Globus pallidus (tissue), 1 donor: Measurements from ENCODE around the gene FNDC11.

ENCODE experiments used
- DNase-seq: peaks from one replicate; pipeline ENCODE4 v3.0.0-alpha.2; 2015; ENCODE audit warnings: low spot score

The FNDC11 gene

DNA sequence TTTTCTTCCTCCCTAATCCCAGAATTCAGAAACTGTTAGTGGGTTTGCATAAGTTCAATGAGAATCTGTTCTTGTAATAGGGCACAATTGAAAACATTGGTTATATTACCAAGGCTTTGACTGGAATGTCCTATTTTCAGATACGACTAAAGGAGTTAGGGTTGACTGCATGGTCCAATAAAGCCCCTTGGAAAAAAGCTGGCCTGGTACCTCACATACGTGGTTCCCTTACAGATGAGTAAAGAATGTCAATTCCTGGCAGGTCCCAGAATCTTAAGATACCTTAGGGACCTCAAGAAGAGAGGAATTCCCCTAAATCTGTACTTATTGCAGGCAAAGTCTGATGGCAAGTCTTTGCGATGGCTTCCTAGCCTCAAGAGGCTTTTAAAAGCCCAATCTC lies 28.8 kb upstream of the FNDC11 start:
- no peak for DNase-seq

DNA sequence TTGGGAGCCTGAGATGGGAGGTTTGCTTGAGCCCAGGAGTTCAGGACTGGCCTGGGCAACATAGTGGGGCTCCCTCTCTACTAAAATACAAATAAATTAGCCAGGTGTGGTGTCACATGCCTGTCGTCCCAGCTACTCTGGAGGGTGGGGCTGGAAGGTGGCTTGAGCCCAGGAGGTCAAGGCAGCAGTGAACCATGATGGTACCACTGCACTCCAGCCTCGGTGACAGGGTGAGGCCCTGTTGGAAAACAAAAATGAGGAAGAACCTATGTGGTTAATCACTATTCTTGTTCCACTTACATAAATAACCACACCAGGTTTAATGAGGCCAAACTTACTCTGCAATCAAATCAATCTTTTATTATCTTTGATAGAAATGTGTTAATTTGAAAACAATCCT lies 28.0 kb upstream of the FNDC11 start:
- DNase-seq: no peak

DNA sequence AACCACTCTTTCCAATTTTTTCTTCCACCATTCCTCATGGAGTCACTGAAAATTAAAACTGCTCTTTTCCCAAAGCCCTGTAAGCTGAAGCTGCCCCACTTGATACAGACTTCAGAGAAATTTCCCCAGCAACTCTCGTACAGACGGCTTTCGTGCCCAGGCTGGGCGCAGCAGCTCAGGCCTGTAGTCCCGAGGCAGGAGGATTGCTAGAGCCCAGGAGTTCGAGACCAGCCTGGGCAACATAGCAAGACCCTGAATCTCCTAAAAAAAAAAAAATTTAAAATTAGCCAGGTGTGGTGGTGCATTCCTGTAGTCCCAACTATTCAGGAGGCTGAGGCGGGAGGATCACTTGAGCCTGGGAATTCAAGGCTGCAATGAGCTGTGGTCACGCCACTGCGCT lies 26.8 kb upstream of the FNDC11 start:
- DNase-seq: no peak

DNA sequence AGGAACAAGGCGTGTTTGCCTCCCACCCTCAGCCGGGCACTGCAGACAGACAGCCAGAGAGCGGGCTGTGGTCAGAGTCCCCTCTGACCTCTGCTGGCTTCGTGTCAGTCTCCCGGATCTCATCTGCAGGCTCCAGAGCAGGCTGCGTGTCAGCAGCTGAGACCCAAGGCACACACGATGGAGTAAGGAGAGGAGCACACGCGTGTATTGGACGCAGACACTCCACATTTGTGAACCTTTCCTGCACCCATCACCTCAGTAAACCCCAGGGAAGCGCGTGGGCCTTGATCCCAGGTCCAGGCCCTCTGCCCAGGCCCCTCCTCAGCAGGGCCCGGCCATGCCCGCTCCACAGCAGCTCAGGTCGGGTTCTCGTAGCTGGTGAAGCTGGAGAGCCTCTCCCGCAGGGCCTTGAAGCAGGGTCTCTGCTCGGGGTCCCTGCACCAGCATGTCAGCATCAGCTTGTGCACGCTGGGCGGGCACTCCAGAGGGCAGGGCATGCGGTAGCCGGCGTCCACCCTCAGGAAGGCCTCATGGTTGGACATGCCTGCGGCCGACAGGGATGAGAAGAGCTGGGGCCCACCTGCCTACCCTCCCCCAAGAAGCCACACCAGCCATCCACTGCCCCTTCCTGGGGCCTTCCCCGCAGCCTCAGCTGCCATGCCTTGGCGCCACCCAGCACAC lies 24.6 kb upstream of the FNDC11 start:
- DNase-seq: no peak

DNA sequence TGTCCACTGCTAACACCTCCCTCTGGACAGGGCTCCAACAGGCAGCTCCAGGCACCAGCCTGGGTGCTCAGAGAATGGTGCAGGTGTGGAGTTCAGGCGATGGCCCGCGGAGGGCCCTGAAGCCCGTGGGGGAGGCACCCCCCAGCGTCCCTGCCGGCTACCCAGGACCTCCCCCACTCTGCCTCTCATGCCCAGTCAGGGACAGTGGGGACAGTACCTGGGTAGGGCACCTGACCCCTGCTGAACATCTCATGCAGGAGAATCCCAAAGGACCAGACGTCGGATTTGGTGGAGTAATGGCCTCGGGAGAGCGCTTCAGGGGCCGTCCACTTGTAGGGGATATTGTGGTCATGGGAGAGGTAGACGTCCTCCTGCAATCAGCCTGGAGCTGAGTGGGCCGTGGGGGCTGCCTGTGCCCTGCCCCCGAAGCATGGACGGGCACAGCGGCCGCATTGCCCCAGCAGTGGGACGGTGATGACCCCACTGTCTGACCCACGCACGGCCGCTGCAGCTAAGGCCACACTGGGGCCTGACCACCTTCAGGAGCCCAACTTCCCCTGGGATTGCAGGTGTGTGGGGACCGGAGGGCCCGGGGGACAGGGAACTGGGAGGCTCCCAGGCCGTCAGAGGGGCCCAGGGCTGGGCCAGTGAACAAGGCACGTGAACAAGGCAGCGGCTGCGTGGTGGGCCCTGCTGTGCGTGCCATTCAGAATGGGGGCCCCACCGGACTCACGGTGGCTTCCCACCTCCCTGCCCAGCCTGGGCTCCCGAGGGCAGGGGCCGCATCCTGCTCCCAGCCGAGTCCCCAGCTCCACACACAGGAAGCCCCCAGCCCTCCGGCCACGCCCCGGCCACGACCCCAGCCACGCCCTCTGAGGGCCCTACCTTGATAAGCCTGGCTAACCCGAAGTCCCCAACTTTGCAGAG lies 23.8 kb upstream of the FNDC11 start:
- DNase-seq: no peak

- no peak for DNase-seq
These were observed 23.2 kb upstream of the FNDC11 start for GRCh38 chr20:63530788-63531160.

DNA sequence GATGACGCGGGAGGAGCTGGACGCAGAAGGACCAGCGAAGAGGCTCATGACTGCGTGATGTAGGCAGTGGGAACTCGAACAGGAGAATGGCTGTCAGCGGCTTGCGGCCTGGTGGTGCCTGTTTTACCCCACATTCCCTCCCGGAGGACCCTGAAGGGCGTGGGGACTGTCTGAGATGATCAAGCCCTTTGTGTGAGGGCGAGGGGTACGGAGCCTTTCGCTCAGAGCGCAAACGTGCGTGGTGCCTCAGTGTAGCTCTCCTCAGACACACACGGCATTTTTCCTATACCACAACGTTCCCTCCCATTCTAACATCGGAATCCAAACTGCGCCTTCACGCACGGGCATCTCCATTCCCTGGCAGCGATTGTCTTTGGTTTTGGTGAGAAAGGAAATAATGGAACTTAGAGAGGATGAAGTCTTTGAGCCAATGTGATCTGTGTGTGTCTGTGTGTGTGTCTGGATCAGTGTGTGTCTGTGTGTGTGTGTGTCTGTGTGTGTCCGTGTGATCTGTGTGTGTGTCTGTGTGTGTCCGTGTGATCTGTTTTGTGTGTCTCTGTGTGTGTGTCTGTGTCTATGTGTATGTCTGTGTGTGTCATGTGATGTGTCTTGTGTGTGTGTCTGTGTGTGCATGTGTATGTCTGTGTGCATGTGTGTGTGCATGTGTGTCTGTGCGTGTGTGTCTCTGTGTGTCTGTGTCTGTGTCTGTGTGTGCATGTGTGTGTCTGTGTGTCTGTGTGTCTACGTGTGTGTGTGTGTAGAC lies 22.1 kb upstream of the FNDC11 start:
- DNase-seq: no peak

GRCh38 chr20:63532449-63532971 lies 21.4 kb upstream of the FNDC11 start:
- no peak for DNase-seq

DNA sequence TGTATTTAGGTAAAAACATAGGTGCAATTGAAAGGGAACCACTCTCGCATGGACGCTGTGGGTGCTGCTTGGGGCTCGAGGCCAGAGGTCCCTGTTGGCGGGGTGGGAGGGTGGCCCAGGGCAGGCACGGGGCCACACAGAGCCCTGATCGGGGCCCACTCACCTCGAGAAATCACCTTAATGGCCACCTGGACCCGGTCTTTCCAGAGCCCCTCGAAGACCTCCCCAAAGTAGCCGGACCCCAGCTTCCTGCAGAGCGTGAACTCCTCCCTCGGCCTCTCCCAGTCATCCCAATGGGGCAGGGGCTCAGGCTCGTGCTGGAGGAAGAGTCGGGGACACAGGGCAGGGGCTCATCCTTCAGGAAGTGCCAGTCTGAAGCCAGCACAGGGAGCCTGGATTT lies 20.6 kb upstream of the FNDC11 start:
- DNase-seq: no peak

DNA sequence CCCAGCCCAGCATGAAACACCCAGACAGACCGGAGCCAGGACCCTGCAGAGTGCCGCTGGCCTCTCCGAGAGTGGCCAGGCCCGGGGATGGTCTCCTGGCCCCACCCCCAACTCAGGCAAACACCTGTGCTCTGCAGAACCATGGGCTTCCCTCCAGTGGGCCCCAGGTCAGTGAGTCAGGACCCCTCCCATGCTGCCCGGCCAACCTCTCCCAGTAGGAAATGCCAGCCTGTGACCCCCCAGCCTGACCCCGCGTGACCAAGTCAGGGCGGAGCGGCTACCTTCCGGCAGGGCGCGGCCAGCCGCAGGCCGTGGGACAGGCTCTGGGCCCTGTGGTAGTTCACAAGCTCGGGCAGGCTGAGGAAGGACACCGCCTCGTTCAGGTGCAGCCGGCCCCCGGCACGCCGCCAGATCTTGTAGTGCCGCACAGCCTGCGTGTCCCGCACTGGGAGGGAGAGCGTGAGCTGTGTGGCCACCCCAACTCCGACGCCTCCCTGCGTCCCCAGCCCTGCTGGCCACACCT lies 20.0 kb upstream of the FNDC11 start:
- no peak for DNase-seq

- DNase-seq: no peak
These were observed 19.5 kb upstream of the FNDC11 start for GRCh38 chr20:63534427-63534830.

DNA sequence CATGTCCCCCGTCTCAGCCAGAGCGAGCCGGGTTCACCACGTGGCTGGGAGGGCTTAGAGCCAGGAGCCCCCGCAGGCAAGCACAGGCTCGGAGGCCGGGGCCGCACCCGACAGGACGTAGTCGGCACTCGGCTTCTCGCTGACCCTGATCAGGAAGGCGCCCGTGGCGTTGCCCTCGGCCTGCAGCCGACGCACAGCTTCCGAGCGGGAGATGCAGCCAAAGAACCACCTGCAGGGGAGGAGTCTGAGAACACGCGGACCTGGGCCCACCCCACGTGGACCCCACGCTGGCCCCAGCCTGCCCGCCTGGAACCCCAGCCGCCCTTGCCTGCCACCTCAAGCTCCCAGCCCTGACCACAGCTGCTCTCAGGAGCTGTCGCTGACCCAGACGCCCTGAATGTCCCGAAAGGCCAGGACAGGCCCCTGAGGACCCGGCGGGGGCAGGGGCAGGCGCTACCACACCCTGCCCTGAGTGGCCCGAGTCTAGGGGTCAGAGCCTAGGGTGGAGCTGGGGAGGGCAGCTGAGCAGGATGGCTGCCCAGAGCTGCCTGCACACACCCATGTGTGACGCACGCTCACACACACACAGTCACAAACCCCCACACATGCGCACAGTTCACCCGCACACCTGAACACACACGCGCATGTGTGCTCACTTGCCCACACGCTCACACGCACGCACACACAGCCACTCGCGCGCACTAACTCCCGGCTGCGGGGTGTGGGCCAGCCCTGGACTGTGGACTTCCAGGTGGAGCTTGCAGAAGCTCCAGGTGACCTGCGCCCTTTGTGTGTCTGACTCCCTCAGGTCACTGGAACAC lies 18.9 kb upstream of the FNDC11 start:
- DNase-seq: no peak

- DNase-seq: no peak
These were observed 17.6 kb upstream of the FNDC11 start for GRCh38 chr20:63536241-63536977.

- no peak for DNase-seq
These were observed 16.9 kb upstream of the FNDC11 start, which contains the start of gene PTK6 for GRCh38 chr20:63536997-63537524. PTK6 (minus strand) TSS chr20:63537376; CDS start chr20:63537314, 62 bp downstream.

DNA sequence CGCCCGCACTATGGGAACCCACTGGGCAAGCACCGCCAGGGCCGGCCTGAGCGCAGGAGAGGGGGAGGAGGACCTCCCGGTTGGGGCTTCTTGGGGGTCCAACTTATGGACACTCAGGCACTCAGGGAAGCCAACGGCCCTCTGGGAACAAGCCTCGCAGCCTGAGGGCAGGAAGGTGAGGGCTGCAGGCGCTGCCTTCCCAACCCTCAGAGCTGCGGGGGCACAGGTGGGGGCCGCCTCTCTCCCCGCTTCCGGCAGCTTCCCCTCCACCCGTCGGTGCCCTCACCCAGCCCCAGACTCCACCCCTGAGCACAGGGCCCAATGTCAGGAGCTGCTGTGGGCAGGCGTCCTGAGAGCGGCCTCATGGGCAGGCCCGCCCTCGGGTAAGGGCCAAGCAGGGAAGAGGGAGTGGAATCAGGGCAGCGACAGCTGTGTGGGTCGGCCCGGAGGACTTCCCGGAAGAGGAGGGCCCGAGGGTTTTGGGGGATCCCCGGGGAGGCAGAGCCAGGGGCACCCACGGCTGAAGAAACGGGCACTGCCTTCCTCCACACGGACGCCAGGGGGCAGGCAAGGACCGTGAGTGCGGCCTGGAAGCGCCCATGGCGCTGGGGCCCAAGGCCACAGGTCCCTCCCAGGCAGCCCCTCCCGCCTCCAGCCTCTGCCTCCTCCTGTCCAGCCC lies 16.3 kb upstream of the FNDC11 start:
- DNase-seq: peak; percentile 58

- DNase-seq: no peak
These were observed 15.5 kb upstream of the FNDC11 start for GRCh38 chr20:63538204-63539091.

- DNase-seq: no peak
These were observed 14.9 kb upstream of the FNDC11 start for GRCh38 chr20:63539092-63539430.

DNA sequence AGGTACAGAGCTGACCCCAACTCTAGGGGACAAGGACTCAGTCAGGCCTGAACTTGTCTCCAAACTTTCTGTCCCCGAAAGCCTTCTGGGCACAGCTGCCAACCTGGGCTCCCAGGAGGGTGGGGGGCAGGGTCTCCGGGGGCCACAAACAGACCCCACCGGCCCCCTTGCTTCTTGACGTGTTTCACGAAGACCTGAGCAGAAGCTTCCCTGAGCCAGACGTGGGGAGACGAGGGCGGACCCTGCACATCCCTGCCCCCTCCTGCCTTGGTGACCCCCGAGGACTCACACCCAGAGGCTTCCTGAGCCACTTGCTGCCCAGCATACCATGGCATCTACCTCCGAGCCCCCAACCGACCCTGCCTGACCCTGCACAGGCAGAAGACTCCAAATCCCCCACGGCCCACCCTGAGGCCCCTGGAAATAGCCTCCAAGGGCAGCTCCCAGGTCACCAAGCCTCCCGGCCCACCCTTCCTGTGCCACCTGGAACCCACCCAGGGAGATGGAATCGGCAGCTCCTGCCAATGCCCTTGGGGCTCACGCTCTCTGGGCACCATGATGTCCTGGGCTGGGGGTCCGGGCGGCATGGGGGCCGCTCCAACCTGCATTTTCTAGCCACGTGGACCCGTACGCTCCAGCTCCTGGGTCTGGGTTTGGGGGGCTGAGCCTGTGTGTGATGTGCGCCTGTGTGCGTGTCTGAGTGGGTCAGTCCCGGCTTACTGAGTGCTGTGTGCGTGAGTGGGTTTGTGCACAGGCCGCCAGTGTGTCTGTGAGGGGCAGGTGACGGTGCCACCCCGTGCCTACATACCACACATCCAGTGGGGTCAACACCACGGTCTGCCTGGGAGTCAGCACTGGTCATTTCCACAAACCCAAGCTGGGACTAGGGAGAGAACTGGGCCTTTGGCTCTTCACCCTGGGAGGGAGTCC lies 14.3 kb upstream of the FNDC11 start:
- no peak for DNase-seq
